ENCODE measurements around the gene RAB31. TPM values are rescaled to one million over a fixed set of nuclear protein-coding genes. Genes with fewer than 3 reads are reported as not detected.
"Not testable (repeated sequence)": the region's sequence is repeated elsewhere in the genome, so short reads cannot be mapped to it uniquely, and the experiment has no call there.

The RAB31 gene
- total and polyA plus RNA-seq, 10 donors, result 12.3 to 112 (median 72.6) TPM

GRCh38 chr18:9900699-9901098 lies 192.6 kb downstream of the RAB31 start:
- intact Hi-C loops (cut with DNase I; ENCODE audit: low total_unique reads), result no loop called here
- DNase-seq, result no peak
- H3K36me3 ChIP-seq, result no peaks in the 10 kb centered on the region
- H3K27ac ChIP-seq, result no peak overlapping the region
- H3K4me3 ChIP-seq, result no peak overlapping the region
- H3K27me3 ChIP-seq (replicated peaks in 1 of 7), result no peaks in the 10 kb centered on the region
- no peak for TF ChIP-seq POLR2AphosphoS5 (IDR thresholded peaks at IDR 0.05)
- no peak for TF ChIP-seq CTCF (IDR thresholded peaks at IDR 0.05 in 8 of 11, conservative IDR thresholded peaks at IDR 0.05 in 3 of 11)
- no peak for TF ChIP-seq POLR2A (IDR thresholded peaks at IDR 0.05)
- H3K4me1 ChIP-seq, result peaks cover 0 to 7% (median 0%) of the 10 kb centered on the region in 6 donors
- WGBS, 5 donors, result 88 to 94% (median 92%) methylated on average over 7 of the region's 7 CpGs
- H3K9me3 ChIP-seq, result no peaks in the 10 kb centered on the region

GRCh38 chr18:9901377-9901776 lies 193.3 kb downstream of the RAB31 start:
- DNase-seq, result no peak
- H3K27me3 ChIP-seq (replicated peaks in 1 of 7), result no peaks in the 10 kb centered on the region
- H3K36me3 ChIP-seq, result no peaks in the 10 kb centered on the region
- no peak overlapping the region for H3K27ac ChIP-seq
- TF ChIP-seq POLR2A (IDR thresholded peaks at IDR 0.05) (no peak), CTCF (IDR thresholded peaks at IDR 0.05 in 8 of 11, conservative IDR thresholded peaks at IDR 0.05 in 3 of 11) (no peak), POLR2AphosphoS5 (IDR thresholded peaks at IDR 0.05) (no peak)
- H3K9me3 ChIP-seq, result no peaks in the 10 kb centered on the region
- no peak overlapping the region for H3K4me3 ChIP-seq
- whole genome bisulfite sequencing, 5 donors, result 84 to 90% (median 88%) methylated on average over 3 of the region's 3 CpGs
- peaks cover 0 to 13% (median 0%) of the 10 kb centered on the region in 6 donors for H3K4me1 ChIP-seq
- intact Hi-C loops (cut with DNase I; ENCODE audit: low total_unique reads), result no loop called here

GRCh38 chr18:9902264-9902663 lies 194.2 kb downstream of the RAB31 start:
- H3K36me3 ChIP-seq; DNase-seq; H3K27me3 ChIP-seq (replicated peaks in 1 of 7); H3K4me3 ChIP-seq; intact Hi-C loops (cut with DNase I; ENCODE audit: low total_unique reads); H3K27ac ChIP-seq; H3K9me3 ChIP-seq: not testable (repeated sequence)
- 82 to 94% (median 90%) methylated on average over 11 to 14 of the region's 14 CpGs for WGBS, 5 donors
- H3K4me1 ChIP-seq, result peaks cover 0 to 15% (median 0%) of the 10 kb centered on the region in 6 donors

GRCh38 chr18:9902832-9903231 lies 194.7 kb downstream of the RAB31 start:
- no peaks in the 10 kb centered on the region for H3K9me3 ChIP-seq
- intact Hi-C loops (cut with DNase I; ENCODE audit: low total_unique reads), result no loop called here
- peaks cover 0 to 15% (median 0%) of the 10 kb centered on the region in 6 donors for H3K4me1 ChIP-seq
- TF ChIP-seq POLR2AphosphoS5 (IDR thresholded peaks at IDR 0.05), result no peak
- no peak for TF ChIP-seq CTCF (IDR thresholded peaks at IDR 0.05 in 8 of 11, conservative IDR thresholded peaks at IDR 0.05 in 3 of 11)
- TF ChIP-seq POLR2A (IDR thresholded peaks at IDR 0.05), result no peak
- no peak overlapping the region for H3K4me3 ChIP-seq
- H3K27ac ChIP-seq, result no peak overlapping the region
- no peaks in the 10 kb centered on the region for H3K27me3 ChIP-seq (replicated peaks in 1 of 7)
- no peak for DNase-seq
- 88 to 98% (median 93%) methylated on average over 10 of the region's 10 CpGs for WGBS, 5 donors
- H3K36me3 ChIP-seq, result no peaks in the 10 kb centered on the region

GRCh38 chr18:9905401-9905922 lies 197.4 kb downstream of the RAB31 start:
- intact Hi-C loops (cut with DNase I; ENCODE audit: low total_unique reads), result no loop called here
- 55 to 83% (median 67%) methylated on average over 5 of the region's 5 CpGs for WGBS, 5 donors

More at GRCh38 chr18:9905401-9905922, 197.4 kb downstream of the RAB31 start:
- Histone ChIP-seq H3K4me1 (peaks cover 0 to 15% (median 0%) of the 10 kb centered on the region in 6 donors), H3K4me3 (no peak overlapping the region), H3K27me3 (replicated peaks in 1 of 7) (no peaks in the 10 kb centered on the region), H3K9me3 (no peaks in the 10 kb centered on the region), H3K36me3 (no peaks in the 10 kb centered on the region), H3K27ac (peak overlapping the region in 2 of 8 donors; percentile 21 to 67)
- TF ChIP-seq CTCF (IDR thresholded peaks at IDR 0.05 in 8 of 11, conservative IDR thresholded peaks at IDR 0.05 in 3 of 11) (no peak), POLR2AphosphoS5 (IDR thresholded peaks at IDR 0.05) (no peak), POLR2A (IDR thresholded peaks at IDR 0.05) (no peak)
- no peak for DNase-seq
